Memory B cell (primary cell): ENCODE measurements around the gene FZD2.

Source experiments
- ATAC-seq: fragments of 150-1000 bp; cut with Tn5 transposase; 2 replicates; pipeline ENCODE4 v1.10.0; 2021; ENCODE audit warnings: low read depth, mild to moderate bottlenecking, moderate library complexity
- DNase-seq, 2 donors: peaks; one replicate each; pipeline ENCODE4 v3.0.0; 2022; ENCODE audit warnings: low spot score in 2 of 2
- H3K27ac Mint-ChIP-seq: one replicate; pipeline ENCODE4 v1.8.0; 2022; ENCODE audit warnings: mild to moderate bottlenecking, moderate library complexity, mixed read lengths
- H3K27me3 Mint-ChIP-seq: one replicate; pipeline ENCODE4 v1.8.0; 2022; ENCODE audit warnings: mixed read lengths
- H3K36me3 Mint-ChIP-seq: one replicate; pipeline ENCODE4 v1.8.0; 2022; ENCODE audit warnings: mild to moderate bottlenecking, mixed read lengths
- H3K4me1 Mint-ChIP-seq: one replicate; pipeline ENCODE4 v1.8.0; 2022; ENCODE audit warnings: mixed read lengths
- H3K4me3 Mint-ChIP-seq: one replicate; pipeline ENCODE4 v1.8.0; 2022; ENCODE audit warnings: mild to moderate bottlenecking, moderate library complexity, mixed read lengths
- H3K9me3 Mint-ChIP-seq: one replicate; pipeline ENCODE4 v1.8.0; 2022; ENCODE audit warnings: mixed read lengths

FZD2 gene

DNA sequence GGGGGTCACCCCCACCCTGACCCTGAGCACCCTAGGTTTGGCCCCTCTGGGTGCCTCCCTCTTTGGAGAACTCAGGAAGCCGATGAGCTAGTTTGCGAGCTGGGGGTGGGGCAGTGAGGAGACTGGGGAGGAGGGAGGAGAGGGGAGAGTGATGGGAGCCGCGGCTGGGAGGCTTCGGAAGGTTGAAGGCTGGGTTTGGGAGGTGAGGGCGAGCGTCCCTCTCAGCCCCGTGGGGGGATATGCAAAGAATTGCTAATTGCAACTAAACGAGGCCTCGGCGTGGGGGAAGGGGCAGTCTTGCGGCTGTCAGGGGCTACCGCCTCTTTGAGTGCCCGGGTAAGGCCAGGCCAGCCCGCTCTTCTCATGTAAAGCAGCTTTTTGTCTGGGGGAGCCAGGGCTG is 17.6 kb upstream of the FZD2 start:
- Mint-ChIP-seq H3K9me3 (no peaks in the 10 kb centered on the region), H3K36me3 (no peaks in the 10 kb centered on the region), H3K27me3 (peaks cover 20% of the 10 kb centered on the region), H3K27ac (no peak overlapping the region), H3K4me1 (peaks cover 5% of the 10 kb centered on the region), H3K4me3 (no peak overlapping the region)
- DNase-seq: no peak
- no peak for ATAC-seq

DNA sequence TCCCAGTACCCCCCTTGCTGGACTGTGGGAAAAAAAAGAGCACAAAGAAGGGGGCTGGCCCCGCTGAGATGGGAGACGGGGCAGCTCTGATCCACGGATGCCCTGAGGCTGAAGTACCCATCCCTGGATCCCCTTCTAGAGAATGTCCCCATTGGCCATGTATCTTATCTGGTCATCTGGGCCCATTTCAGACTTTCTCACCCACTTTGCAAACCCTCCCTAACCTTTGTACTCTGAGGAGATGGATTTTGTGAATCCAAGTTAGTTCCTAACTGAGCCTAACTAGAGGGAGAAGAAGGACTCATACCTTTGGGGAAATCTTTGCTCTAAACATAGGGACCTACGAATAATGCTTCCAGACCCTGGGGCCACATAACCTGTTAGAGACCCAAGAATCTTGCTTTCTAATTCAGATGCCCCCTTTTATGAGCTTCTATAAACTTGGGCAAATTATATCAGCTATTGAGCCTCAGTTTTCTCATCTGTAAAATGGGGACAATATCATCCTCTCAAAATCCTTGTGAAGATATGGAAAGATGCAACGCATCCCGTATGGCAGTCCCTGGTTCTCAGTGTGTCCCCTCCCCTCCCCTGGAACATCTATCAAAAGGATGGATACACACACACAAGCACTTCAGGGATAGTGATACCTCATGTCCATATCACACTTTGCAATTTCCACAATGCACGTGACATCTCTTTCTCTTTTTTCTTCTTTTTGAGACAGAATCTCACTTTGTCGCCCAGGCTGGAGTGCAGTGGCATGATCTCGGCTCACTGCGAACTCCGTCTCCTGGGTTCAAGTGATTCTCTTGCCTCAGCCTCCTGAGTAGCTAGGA is 16.8 kb upstream of the FZD2 start:
- peaks cover 22% of the 10 kb centered on the region for H3K27me3 Mint-ChIP-seq
- peaks cover 5% of the 10 kb centered on the region for H3K4me1 Mint-ChIP-seq
- no peak overlapping the region for H3K27ac Mint-ChIP-seq
- DNase-seq: no peak
- H3K9me3 Mint-ChIP-seq: no peaks in the 10 kb centered on the region
- H3K36me3 Mint-ChIP-seq: no peaks in the 10 kb centered on the region
- H3K4me3 Mint-ChIP-seq: no peak overlapping the region
- no peak for ATAC-seq

DNA sequence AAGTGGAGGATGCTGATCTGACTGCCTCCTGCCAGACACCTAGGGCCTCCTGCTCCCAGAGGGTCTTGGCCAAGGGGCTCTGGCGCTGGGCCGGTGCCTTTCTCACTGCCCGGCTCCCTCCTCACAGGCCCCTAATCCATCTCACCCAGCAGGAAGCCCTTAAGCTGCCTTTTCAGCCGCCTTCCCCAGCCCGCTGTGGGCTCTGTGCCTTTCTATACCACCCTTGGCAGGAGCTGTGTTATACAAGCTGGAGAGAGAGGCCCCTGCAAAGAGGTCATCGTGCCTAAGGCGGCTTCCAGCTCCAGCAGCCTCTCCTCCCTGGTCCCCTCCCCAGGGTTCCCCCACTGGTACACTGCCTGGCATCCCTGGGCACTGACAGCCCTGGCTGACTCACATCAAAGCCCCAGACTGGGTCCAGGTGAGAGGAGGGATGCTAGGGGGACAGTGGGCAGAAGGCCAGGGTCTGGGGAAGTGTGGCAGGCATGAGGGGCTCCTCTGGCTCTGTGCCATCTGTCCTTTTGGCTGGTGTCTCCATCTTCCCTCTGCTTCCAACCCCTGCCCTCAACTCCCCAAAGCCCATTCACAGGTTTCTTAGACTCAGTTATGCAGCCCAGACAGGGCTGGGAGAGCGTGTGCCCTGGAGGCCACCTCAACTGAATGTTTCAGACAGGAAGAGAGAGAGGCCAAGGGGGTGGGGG is 15.3 kb upstream of the FZD2 start:
- Mint-ChIP-seq H3K4me3 (no peak overlapping the region), H3K36me3 (no peaks in the 10 kb centered on the region), H3K4me1 (no peaks in the 10 kb centered on the region), H3K9me3 (no peaks in the 10 kb centered on the region), H3K27me3 (peaks cover 27% of the 10 kb centered on the region), H3K27ac (no peak overlapping the region)
- DNase-seq: no peak
- ATAC-seq: no peak

DNA sequence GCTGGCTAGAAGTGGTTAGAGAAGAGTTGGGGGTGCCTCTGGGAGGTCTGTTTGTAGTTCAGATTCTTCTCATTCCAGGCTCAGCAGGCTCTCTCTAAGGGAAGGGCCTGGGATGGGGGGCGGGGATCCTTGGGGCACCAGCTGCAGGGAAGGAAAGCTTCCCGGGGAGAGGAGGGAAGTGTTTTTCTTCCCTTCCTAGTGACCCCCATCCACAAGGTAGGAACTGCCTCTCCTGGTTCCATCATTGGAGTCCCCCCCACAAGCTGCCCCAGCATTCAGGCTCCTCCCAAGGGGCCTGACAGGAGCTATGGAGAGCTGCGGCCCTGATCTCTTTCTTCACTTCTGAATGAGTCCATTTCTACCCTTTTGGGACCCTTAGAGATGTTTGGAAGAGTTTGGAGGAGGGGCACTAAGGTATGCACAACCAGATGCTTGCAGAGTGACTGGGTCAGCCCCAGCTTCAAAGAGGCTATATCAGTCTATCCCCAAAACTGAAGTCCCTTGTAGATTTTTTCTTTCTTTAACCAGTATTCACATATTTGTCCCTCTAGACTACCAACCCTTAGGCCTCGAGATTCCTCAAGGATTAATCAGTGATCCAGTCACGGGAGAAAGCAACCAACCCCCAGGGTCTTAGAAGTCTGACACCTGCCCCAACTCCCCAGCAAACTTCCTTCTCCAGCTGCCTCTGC is 13.9 kb upstream of the FZD2 start:
- peaks cover 30% of the 10 kb centered on the region for H3K27me3 Mint-ChIP-seq
- no peak for DNase-seq
- no peak overlapping the region for H3K27ac Mint-ChIP-seq
- H3K4me1 Mint-ChIP-seq: no peaks in the 10 kb centered on the region
- ATAC-seq: no peak
- H3K9me3 Mint-ChIP-seq: no peaks in the 10 kb centered on the region
- H3K36me3 Mint-ChIP-seq: no peaks in the 10 kb centered on the region
- no peak overlapping the region for H3K4me3 Mint-ChIP-seq

DNA sequence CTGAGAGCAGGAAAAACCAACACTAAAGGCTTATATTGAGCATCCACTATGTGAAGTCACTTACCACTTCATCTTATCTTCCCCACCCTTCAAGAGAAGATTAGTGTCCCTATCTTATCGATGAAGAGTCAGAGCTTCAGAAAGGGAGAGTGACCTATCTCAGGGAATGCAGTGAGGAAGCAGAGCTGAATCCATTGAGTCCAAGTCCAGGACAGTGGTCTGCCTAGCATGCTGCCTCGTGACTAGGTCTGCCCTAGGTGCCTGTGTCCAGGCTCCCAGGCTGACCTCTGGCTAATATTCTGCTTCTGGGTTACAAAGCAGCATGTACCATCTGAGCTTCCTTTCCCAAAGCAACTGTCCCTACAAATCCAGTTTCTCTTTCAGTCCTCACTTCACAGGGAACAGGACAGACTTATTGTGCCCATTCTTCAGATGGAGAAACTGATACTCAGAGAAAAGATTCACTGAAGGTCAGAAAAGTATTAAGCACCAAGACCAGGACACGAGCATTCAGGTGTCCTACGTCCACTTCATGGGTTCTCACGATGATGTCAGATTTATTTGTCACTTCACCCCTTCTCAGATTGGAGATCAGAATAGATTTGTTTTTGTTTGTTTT is 13.3 kb upstream of the FZD2 start:
- DNase-seq (no peak), ATAC-seq (no peak)
- no peak overlapping the region for H3K27ac Mint-ChIP-seq
- H3K9me3 Mint-ChIP-seq: no peaks in the 10 kb centered on the region
- H3K4me3 Mint-ChIP-seq: no peak overlapping the region
- no peaks in the 10 kb centered on the region for H3K4me1 Mint-ChIP-seq
- peaks cover 31% of the 10 kb centered on the region for H3K27me3 Mint-ChIP-seq
- H3K36me3 Mint-ChIP-seq: no peaks in the 10 kb centered on the region

DNA sequence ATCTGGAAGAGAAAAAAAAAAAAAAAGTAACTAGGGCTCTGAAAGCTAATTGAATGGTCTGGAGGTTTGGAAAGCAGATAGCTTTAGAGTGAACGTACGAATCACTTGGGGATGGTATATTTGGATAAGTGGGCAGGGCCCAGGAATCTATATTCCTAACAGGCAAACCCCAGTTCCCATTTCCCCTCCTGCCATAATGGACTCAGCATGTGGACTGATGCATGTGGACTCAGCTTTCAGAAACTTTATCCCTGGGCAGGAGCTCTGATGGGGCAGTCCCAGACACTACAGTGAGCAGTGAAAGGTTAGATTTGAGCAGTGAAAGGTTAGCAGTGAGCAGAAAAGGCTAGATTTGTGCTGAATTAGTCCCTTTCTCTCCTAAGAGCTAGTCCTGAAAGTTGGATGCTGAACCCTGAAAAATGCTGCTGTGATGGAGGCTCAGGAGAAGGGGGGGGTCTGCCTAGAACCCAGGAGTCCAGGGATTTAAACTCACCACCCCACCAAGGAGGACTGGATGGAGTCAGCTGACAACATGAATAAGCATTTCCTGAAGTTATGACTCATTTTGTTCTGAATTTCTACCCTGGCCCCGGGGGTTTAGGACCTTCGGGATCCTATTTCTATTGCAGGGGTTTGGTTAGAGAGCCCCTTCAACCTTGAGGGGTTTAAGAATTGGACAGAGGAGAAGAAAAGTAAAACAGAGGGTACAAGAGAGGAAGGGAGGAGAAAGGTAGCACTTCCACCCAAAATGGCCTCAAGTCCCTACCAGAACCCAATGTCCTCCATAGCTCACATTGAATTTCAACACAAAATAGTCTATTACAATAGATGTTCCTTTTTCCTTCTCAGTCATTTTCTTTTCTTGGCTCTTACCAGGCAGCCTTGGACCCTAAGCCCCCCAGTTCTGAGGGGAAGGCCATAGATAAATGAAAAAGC is 10.3 kb upstream of the FZD2 start:
- Mint-ChIP-seq H3K27ac (no peak overlapping the region), H3K4me3 (no peak overlapping the region), H3K36me3 (no peaks in the 10 kb centered on the region), H3K4me1 (no peaks in the 10 kb centered on the region), H3K9me3 (no peaks in the 10 kb centered on the region), H3K27me3 (peaks cover 31% of the 10 kb centered on the region)
- no peak for DNase-seq
- ATAC-seq: no peak

DNA sequence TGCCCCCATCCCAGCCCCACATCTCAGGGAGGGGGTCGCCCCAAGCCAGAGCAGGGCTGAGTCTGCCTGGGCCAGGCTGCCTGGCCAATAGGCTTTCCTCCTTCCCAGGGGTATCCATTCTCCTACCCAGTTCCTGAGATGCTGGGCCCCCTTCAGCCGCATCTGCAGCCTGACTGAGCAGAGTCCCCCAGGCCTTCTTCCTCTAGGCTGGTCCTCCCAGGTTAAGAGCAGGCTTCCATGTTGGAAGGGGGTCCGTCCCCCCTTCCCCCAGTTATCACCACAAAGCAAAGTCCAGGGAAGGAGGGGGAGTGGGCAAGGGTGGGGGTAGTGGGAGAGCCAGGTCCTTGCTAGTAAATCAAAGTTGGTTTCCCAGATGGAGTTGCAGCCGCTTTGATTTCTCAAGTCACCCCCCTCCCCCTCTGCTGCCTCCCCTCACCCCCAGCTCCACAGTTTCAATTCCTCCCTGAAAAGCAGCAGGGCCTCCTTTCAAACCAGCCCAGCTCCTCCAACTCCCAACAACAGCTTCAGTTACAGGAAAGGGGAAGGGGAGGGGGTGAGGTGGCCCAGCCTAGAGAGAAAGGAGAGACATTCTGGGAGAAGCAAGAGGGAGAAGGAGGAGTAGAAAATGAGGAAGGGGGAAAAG is 9.5 kb upstream of the FZD2 start:
- no peak overlapping the region for H3K4me3 Mint-ChIP-seq
- peaks cover 32% of the 10 kb centered on the region for H3K27me3 Mint-ChIP-seq

DNA sequence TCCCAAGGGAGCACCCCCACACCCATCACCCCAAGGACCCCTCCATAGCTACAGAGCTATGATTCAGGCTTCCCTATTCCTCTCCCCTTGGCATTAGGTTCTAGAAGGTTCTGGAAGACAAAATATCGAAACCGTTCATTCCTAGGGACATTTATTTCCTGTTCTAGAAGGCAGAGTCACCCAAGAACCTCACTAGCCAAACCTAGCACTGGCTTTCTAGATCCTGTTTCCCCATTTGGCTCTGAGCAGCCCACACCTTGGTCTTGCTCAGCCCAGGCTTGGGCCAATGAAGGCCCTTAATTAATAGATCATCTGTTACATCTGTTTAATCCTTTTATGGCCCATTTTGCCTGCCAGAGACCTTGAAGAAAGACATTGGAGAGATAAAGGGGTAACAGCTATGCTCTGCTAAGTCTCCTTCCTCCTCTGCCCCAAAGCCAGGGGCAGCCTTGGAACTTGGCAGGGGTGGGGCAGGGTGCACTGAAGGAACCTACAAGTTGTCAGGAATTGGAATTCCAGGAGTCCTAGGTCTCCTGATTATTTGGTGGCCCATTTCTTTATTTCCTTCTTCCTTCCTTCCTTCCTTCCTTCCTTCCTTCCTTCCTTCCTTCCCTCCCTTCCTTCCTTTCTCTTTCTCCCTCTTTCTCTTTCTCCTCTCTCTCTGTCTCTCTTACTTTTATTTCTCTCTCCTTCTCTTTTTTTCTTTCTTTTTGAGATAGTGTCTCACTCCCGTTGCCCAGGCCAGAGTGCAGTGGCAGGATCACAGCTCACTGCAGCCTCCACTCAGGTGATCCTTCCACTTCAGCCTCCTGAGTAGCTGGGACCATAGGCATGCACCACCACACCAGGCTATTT is 8.7 kb upstream of the FZD2 start:
- peaks cover 29% of the 10 kb centered on the region for H3K27me3 Mint-ChIP-seq
- no peaks in the 10 kb centered on the region for H3K9me3 Mint-ChIP-seq
- H3K27ac Mint-ChIP-seq: no peak overlapping the region
- no peak overlapping the region for H3K4me3 Mint-ChIP-seq
- ATAC-seq (no peak), DNase-seq (no peak)
- H3K4me1 Mint-ChIP-seq: no peaks in the 10 kb centered on the region
- H3K36me3 Mint-ChIP-seq: no peaks in the 10 kb centered on the region

More for the DNA sequence above, 9.5 kb upstream of the FZD2 start:
- no peak for DNase-seq
- H3K36me3 Mint-ChIP-seq: no peaks in the 10 kb centered on the region
- H3K9me3 Mint-ChIP-seq: no peaks in the 10 kb centered on the region
- H3K27ac Mint-ChIP-seq: no peak overlapping the region
- H3K4me1 Mint-ChIP-seq: no peaks in the 10 kb centered on the region
- ATAC-seq: no peak

DNA sequence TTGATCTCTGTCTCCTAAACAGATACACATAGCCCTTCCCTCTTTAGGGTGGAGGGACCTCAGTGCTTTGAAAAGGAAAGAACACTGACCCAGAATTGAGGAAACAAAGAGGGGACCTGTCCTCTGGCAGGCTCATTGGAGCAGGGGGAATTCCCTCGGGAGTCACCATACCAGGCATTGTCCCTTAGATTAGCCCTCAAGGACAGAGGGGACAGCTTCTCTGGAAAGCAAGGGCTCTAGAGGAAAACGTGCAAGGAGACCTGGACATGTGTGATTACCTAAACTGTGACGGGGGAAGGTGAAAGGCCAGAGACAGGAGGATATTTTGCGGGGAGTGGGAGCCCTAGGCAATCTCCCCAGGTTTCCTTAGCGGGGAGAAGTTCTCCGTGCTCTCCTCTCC is 7.6 kb upstream of the FZD2 start:
- H3K4me3 Mint-ChIP-seq: no peak overlapping the region
- H3K27ac Mint-ChIP-seq: no peak overlapping the region
- no peaks in the 10 kb centered on the region for H3K36me3 Mint-ChIP-seq
- ATAC-seq: no peak
- no peak for DNase-seq
- H3K4me1 Mint-ChIP-seq: no peaks in the 10 kb centered on the region
- H3K27me3 Mint-ChIP-seq: peaks cover 26% of the 10 kb centered on the region
- no peaks in the 10 kb centered on the region for H3K9me3 Mint-ChIP-seq

DNA sequence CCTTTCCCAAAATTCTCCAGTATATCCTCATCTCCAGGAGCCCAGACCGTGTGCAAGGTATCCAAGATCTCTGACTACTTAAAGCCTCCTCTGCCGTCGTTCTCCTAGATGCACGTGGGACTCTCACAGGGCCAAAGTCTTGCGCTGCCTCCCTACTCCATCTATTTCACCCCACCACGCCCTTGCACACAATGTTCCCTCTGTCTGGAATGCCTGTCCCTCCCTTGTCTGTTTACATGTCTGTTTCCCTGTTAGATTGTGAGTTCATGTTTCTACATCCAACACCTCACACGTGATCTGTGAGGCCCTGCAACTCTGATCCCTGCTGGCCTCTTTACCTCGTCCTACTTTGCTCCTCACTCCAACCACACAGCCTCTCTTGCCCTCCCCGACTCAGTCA is 4.9 kb upstream of the FZD2 start:
- peaks cover 21% of the 10 kb centered on the region for H3K27me3 Mint-ChIP-seq
- H3K4me1 Mint-ChIP-seq: peaks cover 8% of the 10 kb centered on the region
- no peak for DNase-seq
- no peak overlapping the region for H3K4me3 Mint-ChIP-seq
- H3K36me3 Mint-ChIP-seq: no peaks in the 10 kb centered on the region
- no peak for ATAC-seq
- no peaks in the 10 kb centered on the region for H3K9me3 Mint-ChIP-seq
- no peak overlapping the region for H3K27ac Mint-ChIP-seq

DNA sequence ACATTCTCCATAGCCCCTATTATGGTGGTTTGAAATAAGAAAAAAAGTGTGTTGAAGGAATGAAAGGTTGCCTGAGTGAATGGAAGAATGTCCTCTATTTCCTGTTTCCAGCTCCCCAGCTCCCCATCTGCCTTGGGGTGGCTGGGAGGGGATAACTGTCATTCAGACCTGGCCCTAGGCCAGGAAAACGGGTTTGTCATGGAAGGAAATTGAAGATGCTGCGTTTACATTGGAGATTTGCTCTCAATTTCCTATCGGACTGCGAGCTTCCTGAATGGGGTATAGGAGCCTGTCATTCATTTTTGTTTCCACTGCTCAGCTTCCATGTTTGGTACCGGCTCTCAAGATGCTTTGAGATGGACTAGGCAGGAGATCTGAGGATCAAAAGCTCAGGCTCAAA is 2.2 kb upstream of the FZD2 start:
- no peak for ATAC-seq
- no peaks in the 10 kb centered on the region for H3K9me3 Mint-ChIP-seq
- no peaks in the 10 kb centered on the region for H3K36me3 Mint-ChIP-seq
- no peak for DNase-seq
- peaks cover 24% of the 10 kb centered on the region for H3K27me3 Mint-ChIP-seq
- no peak overlapping the region for H3K27ac Mint-ChIP-seq
- H3K4me1 Mint-ChIP-seq: peaks cover 15% of the 10 kb centered on the region
- H3K4me3 Mint-ChIP-seq: no peak overlapping the region

DNA sequence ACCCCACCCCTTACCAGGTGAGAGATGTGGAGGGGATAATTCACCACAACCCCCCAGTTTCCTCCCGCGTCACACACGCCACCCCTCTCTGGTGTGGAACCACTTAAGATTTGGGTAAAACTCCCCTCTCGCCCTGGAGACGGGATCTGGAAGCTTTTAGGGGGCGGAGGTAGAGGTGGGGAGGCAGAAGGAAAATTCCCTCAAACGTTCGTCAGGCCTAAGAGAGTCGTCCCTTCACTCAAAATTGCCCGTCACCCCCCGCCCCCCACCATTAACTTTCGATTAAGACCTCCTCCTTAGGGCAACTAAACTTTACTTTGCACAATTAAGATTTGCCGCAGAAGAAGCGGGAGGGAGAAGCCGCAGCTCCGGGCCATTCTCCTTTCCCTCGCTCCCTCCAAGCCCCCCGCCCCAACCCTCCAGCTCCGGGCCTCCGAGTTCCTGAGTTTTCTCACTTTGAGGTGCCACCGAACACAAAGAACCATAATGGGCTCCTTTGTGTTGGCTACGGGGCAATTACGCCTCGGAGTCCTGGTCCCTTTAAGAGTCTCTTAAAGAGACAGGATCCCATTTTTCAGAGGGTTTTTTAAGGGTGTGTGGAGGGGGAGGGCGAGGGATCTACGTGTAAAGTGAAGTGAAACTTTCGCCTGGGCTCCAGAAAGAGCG is 985 bp upstream of the FZD2 start:
- peak overlapping the region; percentile 91 for H3K4me3 Mint-ChIP-seq
- DNase-seq (peak; percentile 26 to 42), ATAC-seq (peak; percentile 67)
- H3K36me3 Mint-ChIP-seq: no peaks in the 10 kb centered on the region
- peaks cover 25% of the 10 kb centered on the region for H3K27me3 Mint-ChIP-seq
- H3K9me3 Mint-ChIP-seq: no peaks in the 10 kb centered on the region
- peak overlapping the region; percentile 22 for H3K27ac Mint-ChIP-seq
- H3K4me1 Mint-ChIP-seq: peaks cover 15% of the 10 kb centered on the region
